GM11168 (cell line): ENCODE measurements around the gene AGRN.
"Not testable (repeated sequence)": the region's sequence is repeated elsewhere in the genome, so short reads cannot be mapped to it uniquely, and the experiment has no call there.

Experiments
- in situ Hi-C: fragments of 300-500 bp; cut with MboI; formaldehyde crosslinking; loops from one replicate; pipeline ENCODE4 v1.12.0; 2022; ENCODE audit warnings: low sequenced_read_pairs; ENCODE audit not compliant: unreplicated experiment

The AGRN gene

DNA sequence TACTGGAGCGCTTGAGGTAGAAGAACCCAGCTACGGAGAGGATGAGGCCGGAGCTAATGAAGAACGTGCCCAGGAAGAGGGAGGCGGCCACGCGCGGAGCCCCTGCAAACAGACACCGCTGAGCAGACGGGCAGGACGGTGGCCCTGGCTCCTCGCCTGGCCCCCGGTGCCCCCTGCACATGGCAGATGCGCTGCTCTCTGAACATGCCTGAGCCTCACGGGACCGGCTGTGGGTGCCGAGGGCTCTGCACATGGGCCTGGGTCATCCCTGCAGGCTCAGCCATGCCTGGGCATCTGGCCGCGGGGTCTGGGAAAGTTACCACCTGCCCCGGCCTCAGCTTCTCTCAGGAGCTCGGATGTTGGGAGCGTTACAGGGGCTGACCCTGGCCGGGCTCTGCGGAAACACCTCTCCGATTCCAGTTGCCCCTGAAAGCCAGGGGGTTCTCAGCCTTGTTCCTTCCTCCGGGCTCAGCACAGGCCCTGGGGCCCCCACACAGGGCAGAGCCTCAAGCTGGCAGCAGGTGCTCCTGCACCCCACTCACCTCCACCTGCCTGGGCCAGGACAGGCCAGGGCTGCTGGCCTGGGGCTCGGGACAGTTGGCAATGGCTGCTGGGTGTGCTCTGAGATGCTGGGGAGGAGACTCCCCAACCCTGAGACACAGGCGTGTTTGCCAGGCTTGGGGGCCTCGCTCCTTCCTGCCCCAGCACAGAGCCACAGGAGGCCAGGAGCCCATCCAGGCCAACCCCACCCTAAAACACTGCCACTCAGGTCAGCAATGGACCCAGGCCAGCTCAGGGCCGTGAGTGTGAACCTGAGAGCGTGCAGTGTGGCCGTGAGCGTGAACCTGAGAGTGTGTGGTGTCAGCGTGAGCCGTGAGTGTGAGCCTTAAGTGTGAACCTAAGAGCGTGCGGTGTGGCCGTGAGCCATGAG lies 66.3 kb downstream of the AGRN start:
- in situ Hi-C loops: no loop called here

- in situ Hi-C loops: no loop called here
Observed at GRCh38 chr1:1086911-1087341, 67.0 kb downstream of the AGRN start.

GRCh38 chr1:1087351-1088028 lies 67.6 kb downstream of the AGRN start:
- in situ Hi-C loops: no loop called here

- in situ Hi-C loops: no loop called here
Observed at GRCh38 chr1:1088029-1088800, 68.3 kb downstream of the AGRN start.

DNA sequence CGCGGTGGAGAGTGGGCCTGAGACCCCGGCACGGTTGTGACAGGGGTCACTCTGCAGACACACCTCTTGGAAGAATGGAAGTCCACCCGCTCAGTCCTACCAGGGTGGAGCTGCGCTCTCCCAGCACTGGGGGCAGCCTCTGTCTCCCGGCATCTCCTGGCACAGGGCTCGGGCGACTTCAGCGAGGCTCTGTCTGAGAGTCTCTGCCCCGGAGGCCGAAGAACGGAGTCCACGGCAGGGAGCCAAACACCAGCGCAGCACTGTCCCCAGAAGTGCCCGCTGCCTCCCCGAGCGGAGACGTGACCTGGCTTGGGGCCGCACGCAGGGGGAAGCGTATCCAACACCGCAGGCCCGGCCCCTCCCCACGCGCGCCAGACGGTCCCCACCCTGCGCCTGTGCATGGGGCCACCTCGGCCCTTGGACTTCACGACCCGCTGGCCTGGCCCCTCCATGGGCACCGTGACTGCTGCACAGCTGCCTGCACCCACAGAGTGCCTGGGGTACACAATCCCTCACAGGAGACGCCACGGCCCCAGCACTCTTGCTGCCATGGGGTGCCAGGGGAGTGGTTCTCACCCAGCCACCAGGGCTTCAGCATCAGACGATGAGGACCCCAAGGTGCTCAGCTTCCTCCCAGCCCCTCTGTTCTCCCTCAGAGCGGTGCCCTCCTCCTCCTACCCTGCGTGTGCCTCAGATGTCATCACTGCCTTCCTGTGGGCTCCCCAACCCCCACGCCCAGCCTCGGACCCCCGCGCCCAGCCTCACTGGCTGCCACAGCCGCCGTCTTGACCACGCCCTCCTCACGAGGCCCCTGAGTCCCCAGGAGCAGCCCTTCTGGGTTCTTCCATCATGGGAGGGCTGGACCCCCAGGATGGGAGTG lies 69.1 kb downstream of the AGRN start:
- in situ Hi-C loops: no loop called here

- in situ Hi-C loops: no loop called here
Observed at GRCh38 chr1:1089731-1090423, 70.0 kb downstream of the AGRN start.

DNA sequence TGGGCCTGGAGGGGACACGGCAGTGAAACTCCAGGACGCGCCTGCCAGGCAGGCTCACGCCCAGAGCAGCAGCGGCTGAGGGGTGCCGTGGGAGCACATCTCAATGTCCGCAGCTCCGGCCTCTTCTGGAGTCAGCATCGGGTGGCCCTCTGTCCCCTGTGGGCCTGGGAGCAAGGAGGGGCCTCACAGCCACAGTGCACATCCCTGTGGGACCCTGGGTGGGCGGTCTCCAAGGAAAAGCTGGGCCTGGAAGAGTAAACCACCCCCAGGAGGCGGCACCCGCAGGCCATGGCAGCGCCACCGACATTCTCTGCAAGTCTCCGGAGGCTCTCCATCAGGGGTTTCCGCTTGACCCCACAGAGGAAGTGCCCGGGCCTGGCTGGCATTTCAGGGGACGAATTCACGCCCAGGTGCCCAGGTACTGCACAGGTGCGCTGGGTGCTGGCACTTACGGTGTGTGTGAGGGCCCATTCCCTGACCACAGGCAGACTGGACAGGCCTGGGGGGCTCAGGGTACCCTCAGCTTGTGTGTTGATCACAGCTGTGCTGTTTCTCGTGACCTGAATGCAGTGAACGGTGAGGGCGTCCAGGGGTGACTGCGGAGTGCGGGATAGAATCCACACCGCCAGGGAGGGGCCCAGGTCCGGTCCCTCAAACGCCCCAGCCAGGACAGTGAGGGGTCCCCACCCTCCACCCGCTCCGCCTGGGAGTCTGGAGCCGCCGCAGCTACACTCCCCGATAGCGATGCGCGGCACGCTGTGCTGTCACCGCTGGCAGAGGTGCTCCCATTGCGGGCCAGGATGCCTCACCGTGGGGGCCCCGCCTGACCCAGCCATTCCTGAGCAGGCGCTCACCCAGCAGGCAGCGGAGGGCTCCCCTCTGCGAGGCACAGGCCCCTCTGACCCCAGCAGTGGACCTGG lies 70.8 kb downstream of the AGRN start:
- in situ Hi-C loops: no loop called here

DNA sequence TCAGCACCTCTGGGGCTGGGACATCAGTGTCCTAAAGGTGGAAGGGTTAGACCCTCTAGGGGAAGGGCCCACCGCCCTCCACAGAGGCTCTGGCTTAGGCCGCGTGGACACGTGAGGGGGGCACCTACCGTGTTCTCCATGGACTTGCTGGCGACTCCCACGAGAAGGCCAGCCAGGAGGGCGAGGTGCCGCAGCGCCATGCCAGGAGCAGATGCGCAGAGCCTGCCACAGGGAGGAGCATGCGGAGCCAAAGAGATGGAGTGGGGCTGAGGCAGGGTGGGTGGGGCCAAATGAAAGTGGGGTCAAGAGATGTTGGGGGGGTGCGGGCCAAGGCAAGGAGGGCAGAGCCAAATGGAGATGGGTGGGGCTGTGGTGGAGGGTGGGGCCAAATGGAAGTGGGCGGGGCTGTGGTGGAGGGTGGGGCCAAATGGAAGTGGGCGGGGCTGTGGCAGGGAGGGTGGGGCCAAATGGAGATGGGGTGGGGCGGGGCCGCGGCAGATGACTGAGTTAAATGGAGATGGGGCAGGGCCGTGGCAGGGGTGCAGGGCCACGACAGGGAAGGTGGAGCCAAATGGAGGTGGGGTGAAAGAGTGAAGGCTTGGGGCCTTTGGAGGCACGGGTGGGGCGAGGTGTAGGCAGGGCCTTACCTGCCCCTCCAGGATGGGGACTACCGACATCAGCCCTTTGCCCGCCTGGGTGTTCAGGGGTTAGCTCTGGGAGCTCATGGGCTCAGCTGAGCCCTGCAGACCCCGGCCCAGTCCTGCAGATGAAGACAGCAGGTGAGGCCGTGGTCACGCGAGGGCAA lies 71.6 kb downstream of the AGRN start:
- in situ Hi-C loops: no loop called here

GRCh38 chr1:1092149-1092855 lies 72.4 kb downstream of the AGRN start:
- in situ Hi-C loops: no loop called here

- in situ Hi-C loops: no loop called here
Observed at GRCh38 chr1:1092894-1093609, 73.1 kb downstream of the AGRN start.

GRCh38 chr1:1093610-1093943 lies 73.7 kb downstream of the AGRN start:
- in situ Hi-C loops: no loop called here

- in situ Hi-C loops: no loop called here
Observed at GRCh38 chr1:1094981-1095380, 75.1 kb downstream of the AGRN start.

GRCh38 chr1:1096136-1096535 lies 76.2 kb downstream of the AGRN start:
- in situ Hi-C loops: not testable (repeated sequence)

GRCh38 chr1:1098681-1099421 lies 78.9 kb downstream of the AGRN start:
- in situ Hi-C loops: no loop called here

DNA sequence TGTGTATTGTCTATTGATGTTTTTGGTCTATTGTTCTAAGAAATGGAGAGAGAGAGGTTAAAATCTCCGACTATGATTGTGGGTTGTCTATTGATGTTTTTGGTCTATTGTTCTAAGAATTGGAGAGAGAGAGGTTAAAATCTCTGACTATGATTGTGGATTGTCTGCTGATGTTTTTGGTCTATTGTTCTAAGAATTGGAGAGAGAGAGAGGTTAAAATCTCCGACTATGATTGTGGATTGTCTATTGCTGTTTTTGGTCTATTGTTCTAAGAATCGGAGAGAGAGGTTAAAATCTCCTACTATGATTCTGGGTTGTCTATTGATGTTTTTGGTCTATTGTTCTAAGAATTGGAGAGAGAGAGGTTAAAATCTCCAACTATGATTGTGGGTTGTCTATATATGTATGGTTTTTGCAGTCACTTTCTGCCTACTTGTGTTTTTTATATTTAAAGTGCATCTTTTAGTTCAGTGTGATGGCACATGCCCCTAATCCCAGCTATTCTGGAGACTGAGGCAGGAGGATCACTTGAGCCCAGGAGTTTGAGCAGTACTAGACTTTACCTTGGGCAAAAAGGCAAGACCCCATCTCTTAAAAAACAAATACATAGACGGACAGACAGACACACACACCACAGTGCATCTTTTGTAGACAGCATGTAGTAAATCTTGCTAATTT lies 79.7 kb downstream of the AGRN start:
- in situ Hi-C loops: no loop called here
